Activated CD4-positive, alpha-beta T cell treated with anti-CD3 and anti-CD28 coated beads for 24 hours (primary cell): ENCODE measurements around the gene FRY.
A peak's percentile ranks its signal among the peaks of the same experiment; 100 is the strongest.

Experiments
- DNase-seq, 2 donors: peaks; one replicate each; pipeline ENCODE4 v3.0.0-alpha.2; 2020; ENCODE audit warnings: low read depth in 2 of 2

The FRY gene

GRCh38 chr13:32214071-32214470 lies 182.5 kb downstream of the FRY start:
- no peak for DNase-seq

- no peak for DNase-seq
Measured at GRCh38 chr13:32216281-32216680, 184.7 kb downstream of the FRY start.

- no peak for DNase-seq
Measured at GRCh38 chr13:32222046-32222676, 190.6 kb downstream of the FRY start.

- DNase-seq: no peak
Measured at GRCh38 chr13:32224916-32225315, 193.3 kb downstream of the FRY start.

DNA sequence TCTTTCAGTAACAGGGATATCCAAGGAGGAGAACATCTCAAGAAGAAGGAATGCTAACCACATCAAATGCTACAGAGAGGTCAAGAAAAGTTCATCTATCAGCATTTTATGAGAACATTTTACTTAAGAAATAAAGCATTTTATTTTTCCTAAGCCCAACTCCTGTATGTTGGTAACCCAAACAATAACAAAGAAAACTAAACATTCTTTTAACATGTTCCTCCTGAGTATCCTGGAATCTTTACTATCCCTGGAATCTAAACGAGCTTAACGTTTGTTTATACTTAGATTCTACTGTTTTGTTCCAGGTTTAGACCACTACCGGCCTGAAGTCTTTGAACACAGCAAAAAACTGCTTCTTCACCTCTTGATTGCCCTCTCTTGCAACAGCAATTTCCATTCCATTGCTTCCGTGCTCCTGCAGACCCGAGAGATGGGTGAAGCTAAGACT lies 193.9 kb downstream of the FRY start:
- no peak for DNase-seq

GRCh38 chr13:32228330-32229041 lies 196.9 kb downstream of the FRY start:
- DNase-seq: no peak

DNA sequence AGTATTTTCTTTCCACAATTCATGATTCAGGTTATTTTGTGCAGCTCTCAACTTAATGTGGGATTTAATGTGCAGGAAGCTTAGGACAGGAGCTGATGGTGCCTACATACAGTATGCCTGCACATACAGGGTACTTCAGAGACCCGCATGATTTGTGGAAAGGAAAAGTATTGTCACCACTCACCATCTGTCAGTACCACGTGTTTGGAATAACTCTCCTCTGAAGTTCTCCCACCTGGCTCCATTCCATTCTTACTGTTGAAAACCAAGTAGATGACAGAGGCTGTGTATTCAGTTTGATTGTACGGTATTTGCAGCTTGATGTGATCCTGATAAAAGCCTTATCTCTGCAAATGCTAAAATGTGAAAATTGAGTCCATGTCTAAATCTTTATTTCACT lies 197.9 kb downstream of the FRY start:
- DNase-seq: no peak

DNA sequence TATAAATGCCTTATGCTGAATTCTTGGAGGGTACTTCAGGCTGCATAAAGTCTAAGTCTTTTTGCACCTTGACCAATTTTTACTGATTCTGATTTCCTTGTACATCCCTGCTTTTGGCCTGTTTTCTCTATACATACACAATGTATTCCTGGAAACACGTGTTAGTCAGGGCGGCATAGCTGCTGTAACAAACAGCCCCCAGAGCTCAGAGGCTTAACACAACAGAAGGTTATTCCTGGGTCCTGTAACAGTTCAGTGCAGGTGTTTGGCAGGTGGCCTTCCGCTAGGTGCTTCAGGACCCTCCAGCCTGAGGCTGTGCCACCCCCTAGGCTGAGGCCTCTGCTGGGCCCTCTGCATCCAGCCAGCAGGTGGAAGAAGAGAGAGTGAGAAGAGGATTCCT lies 200.7 kb downstream of the FRY start:
- no peak for DNase-seq

DNA sequence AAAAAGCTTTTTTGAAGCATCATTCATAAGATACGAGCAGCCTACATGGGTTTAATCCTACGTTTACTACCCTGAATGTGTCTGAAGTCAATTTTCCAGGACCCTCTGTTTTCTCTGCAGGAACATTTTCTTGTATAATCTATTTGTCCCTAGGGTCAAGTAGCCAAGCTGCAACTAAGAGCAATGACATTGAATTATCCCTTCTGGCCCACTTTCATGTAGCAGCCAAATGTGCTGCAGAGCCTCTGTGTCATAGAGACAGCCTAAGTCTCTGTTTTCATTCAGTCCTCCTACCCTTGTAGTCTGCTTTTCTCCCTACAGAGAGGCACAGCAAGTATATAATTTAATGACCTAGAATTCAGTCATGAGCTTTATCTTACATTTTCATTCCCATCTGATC lies 201.5 kb downstream of the FRY start:
- DNase-seq: no peak

GRCh38 chr13:32234914-32235313 lies 203.3 kb downstream of the FRY start:
- no peak for DNase-seq

- DNase-seq: no peak
Measured at GRCh38 chr13:32237681-32238080, 206.1 kb downstream of the FRY start.

DNA sequence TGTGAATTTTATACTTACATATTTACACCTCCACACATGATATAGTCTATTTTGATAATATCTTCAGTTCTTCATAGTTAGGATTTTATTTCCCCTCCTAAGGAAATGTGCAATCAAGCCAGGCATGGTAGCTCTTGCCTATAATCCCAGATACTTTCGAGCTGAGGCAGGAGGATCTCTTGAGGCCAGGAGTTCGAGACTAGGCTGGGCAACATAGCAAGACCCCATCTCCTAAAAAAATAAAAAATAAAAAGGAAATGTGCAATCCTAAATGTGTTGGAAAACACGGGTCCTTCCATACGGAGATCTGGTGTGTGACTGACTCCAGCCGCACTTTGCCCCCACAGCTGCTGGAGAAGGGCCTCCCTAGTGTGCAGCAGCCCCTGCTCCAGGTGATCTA lies 212.1 kb downstream of the FRY start:
- DNase-seq: no peak

GRCh38 chr13:32245555-32245954 lies 214.0 kb downstream of the FRY start:
- DNase-seq: no peak

GRCh38 chr13:32246468-32246867 lies 214.9 kb downstream of the FRY start:
- peak; percentile 22 to 24 for DNase-seq

- DNase-seq: no peak
Measured at GRCh38 chr13:32247887-32248286, 216.3 kb downstream of the FRY start.

GRCh38 chr13:32248801-32249200 lies 217.2 kb downstream of the FRY start:
- no peak for DNase-seq

- DNase-seq: no peak
Measured at GRCh38 chr13:32252812-32253438, 221.4 kb downstream of the FRY start.

- no peak for DNase-seq
Measured at GRCh38 chr13:32253911-32254399, 222.4 kb downstream of the FRY start.

- no peak for DNase-seq
Measured at GRCh38 chr13:32254416-32254815, 222.8 kb downstream of the FRY start.

- no peak for DNase-seq
Measured at GRCh38 chr13:32254916-32255723, 223.5 kb downstream of the FRY start.

- no peak for DNase-seq
Measured at GRCh38 chr13:32255724-32256109, 224.1 kb downstream of the FRY start.

- DNase-seq: no peak
Measured at GRCh38 chr13:32256243-32256642, 224.7 kb downstream of the FRY start.
